ENCODE measurements around the gene SMIM38. TPM values are rescaled to one million over a fixed set of nuclear protein-coding genes. Genes with fewer than 3 reads are reported as not detected.

Gene SMIM38
- 1 to 10 TPM in 1 of 3 donors, not detected in 2; 2.2 TPM for total RNA-seq
- long read RNA-seq, donor 1, partial matches to known transcripts: 0 of 1 reads
- long read RNA-seq, donor 1, other reads (novel, unspliced or antisense): 1 of 1 reads
- long read RNA-seq, donor 2: 0 reads

GRCh38 chr11:69155302-69156234 lies at the start of gene SMIM38:
Gene SMIM38 (plus strand): TSS chr11:69155935. CDS start chr11:69157847, 1,912 bp downstream.
- DNase-seq (no peak), ATAC-seq (no peak)
- Histone ChIP-seq H3K4me3 (no peak within 1 kb of the TSS), H3K4me1 (ENCODE audit: low read depth) (no peaks in the 10 kb centered on the region), H3K9me3 (no peaks in the 10 kb centered on the region), H3K36me3 (ENCODE audit: low read depth) (no peaks in the 10 kb centered on the region)
- no peak for TF ChIP-seq CTCF (IDR thresholded peaks at IDR 0.05)
- intact Hi-C loops (cut with DNase I, micrococcal nuclease): no loop called here

DNA sequence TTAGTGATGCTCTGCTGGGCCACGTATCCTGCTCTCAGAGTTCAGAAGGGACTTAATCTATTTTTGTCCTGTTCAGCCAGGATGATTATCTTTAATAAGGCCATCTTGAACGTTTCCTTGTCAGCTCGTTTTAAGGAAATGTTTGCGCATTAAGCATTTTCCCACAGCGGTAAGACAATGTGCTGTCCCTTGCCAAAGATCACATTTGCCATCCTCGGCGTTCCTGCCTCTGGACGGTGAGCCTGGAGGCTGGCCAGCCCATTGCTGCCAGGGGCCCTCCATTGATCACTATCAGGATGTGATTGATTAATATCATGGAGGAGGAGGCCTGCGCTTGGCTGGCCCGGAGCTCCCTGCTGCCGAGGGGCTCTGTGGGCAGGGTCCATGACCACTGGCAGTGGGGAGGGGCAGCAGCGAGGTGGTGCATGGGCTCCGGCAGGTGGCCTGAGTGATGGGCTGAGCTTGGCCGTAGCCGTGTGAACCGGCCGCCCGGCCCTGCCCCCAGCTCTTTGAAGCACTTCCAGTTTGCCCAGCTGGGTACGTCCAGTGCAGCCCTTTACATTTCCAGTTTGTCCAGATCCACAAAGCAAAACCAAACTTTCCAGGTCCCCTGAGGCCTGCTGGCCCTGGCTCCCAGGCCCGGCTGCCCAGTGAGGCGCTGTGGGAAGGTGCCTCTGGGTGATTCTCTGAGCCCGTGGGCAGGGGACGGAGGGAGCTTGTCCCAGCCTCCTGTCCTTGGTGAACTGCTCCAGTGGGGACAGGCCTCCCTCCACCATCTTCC lies 49.5 kb upstream of the SMIM38 start:
- Histone ChIP-seq H3K4me3 (no peak overlapping the region), H3K4me1 (ENCODE audit: low read depth) (no peaks in the 10 kb centered on the region), H3K9me3 (no peaks in the 10 kb centered on the region), H3K36me3 (ENCODE audit: low read depth) (no peaks in the 10 kb centered on the region)
- ATAC-seq (no peak), DNase-seq (peak in 1 of 3 donors; percentile 38)
- TF ChIP-seq CTCF (IDR thresholded peaks at IDR 0.05): no peak
- intact Hi-C loops (cut with DNase I, micrococcal nuclease): loop anchor here in 1 of 2 donors (10.0 kb wide), 1 partner anchor 539 kb away; the partner anchor contains the start of gene CCND1

GRCh38 chr11:69107413-69107812 lies 48.3 kb upstream of the SMIM38 start:
- intact Hi-C loops (cut with DNase I, micrococcal nuclease): loop anchor here in 1 of 2 donors (10.0 kb wide), 1 partner anchor 537 kb away; the partner anchor contains the start of gene CCND1
- ATAC-seq: no peak
- H3K9me3 ChIP-seq: no peaks in the 10 kb centered on the region
- H3K4me1 ChIP-seq (ENCODE audit: low read depth): no peaks in the 10 kb centered on the region
- no peak for DNase-seq
- no peak for TF ChIP-seq CTCF (IDR thresholded peaks at IDR 0.05)
- no peaks in the 10 kb centered on the region for H3K36me3 ChIP-seq (ENCODE audit: low read depth)
- no peak overlapping the region for H3K4me3 ChIP-seq

- peak in 1 of 3 donors; percentile 27 for DNase-seq
- no peaks in the 10 kb centered on the region for H3K36me3 ChIP-seq (ENCODE audit: low read depth)
- H3K4me3 ChIP-seq: no peak overlapping the region
- H3K9me3 ChIP-seq: no peaks in the 10 kb centered on the region
- no peak for TF ChIP-seq CTCF (IDR thresholded peaks at IDR 0.05)
- ATAC-seq: no peak
- intact Hi-C loops (cut with DNase I, micrococcal nuclease): loop anchor here in 1 of 2 donors (10.0 kb wide), 1 partner anchor 537 kb away; the partner anchor contains the start of gene CCND1
- no peaks in the 10 kb centered on the region for H3K4me1 ChIP-seq (ENCODE audit: low read depth)
Measured at GRCh38 chr11:69108030-69108429, 47.7 kb upstream of the SMIM38 start.

DNA sequence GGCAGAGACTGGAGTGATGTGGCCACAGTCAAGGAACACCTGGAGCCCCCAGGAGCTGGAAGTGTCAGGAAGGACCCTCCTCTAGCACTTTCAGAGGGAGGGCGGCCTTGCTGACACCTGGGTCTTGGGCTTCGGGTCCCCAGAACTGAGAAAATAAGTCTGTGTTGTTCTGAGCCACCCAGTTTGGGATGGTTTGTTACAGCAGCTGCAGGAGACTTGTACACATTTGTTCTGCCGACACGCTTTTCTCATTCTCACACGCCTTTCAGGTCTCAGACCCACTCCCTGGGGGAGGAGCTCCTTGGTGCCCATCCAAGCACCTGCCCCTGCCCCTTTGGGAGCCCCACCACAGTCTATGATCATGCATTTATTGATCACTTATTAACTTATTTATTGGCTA lies 47.2 kb upstream of the SMIM38 start:
- no peak overlapping the region for H3K4me3 ChIP-seq
- H3K4me1 ChIP-seq (ENCODE audit: low read depth): no peaks in the 10 kb centered on the region
- TF ChIP-seq CTCF (IDR thresholded peaks at IDR 0.05): no peak
- DNase-seq: peak in 1 of 3 donors; percentile 1
- no peak for ATAC-seq
- H3K36me3 ChIP-seq (ENCODE audit: low read depth): no peaks in the 10 kb centered on the region
- intact Hi-C loops (cut with DNase I, micrococcal nuclease): loop anchor here in 1 of 2 donors (10.0 kb wide), 1 partner anchor 536 kb away; the partner anchor contains the start of gene CCND1
- no peaks in the 10 kb centered on the region for H3K9me3 ChIP-seq

Data from mucosa of descending colon (tissue), 3 donors.